Measurements from ENCODE around the gene CCM2. TPM values are rescaled to one million over a fixed set of nuclear protein-coding genes. Genes with fewer than 3 reads are reported as not detected.

CCM2 gene
- total and polyA plus RNA-seq, 7 donors, result 28.1 to 54.2 (median 34.1) TPM

GRCh38 chr7:44971902-44972441 is 28.0 kb upstream of the CCM2 start:
- Histone ChIP-seq H3K4me3 (no peak overlapping the region), H3K4me1 (no peaks in the 10 kb centered on the region), H3K27ac (no peak overlapping the region), H3K9me3 (no peaks in the 10 kb centered on the region), H3K36me3 (no peaks in the 10 kb centered on the region), H3K27me3 (no peaks in the 10 kb centered on the region)
- WGBS, 2 donors, result 80 to 89% methylated on average over 5 of the region's 5 CpGs
- DNase-seq, result peak; percentile 20
- intact Hi-C loops (cut with DNase I), result no loop called here
- TF ChIP-seq POLR2A (IDR thresholded peaks at IDR 0.05), result no peak
- TF ChIP-seq POLR2AphosphoS5 (IDR thresholded peaks at IDR 0.05), result no peak
- TF ChIP-seq EP300 (IDR thresholded peaks at IDR 0.05), result no peak
- TF ChIP-seq CTCF (IDR thresholded peaks at IDR 0.05), result no peak

DNA sequence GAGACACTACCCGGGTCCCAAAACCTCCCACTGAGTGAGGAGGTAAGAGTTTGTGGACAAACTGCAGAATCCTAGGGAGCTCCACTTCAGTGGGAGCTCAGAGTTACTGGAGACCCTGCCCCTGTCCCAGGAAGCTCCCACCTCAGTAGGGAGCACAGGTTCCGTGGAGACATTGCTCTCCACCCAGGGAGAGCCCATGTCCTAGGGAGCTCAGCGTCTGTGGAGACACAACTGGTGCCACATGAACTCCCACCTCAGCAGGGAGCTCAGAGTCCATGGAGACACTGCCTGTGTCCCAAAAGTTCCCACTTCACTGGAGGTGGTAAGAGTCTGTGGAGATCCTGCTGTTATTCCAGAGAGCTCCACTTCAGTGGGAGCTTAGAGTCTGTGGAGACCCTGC is 27.4 kb upstream of the CCM2 start:
- TF ChIP-seq POLR2A (IDR thresholded peaks at IDR 0.05) (no peak), CTCF (IDR thresholded peaks at IDR 0.05) (no peak), POLR2AphosphoS5 (IDR thresholded peaks at IDR 0.05) (no peak), EP300 (IDR thresholded peaks at IDR 0.05) (no peak)
- 90 to 91% methylated on average over 3 of the region's 3 CpGs for WGBS, 2 donors
- no peak overlapping the region for H3K27ac ChIP-seq
- intact Hi-C loops (cut with DNase I), result no loop called here
- no peaks in the 10 kb centered on the region for H3K9me3 ChIP-seq
- H3K27me3 ChIP-seq, result no peaks in the 10 kb centered on the region
- no peak overlapping the region for H3K4me3 ChIP-seq
- no peaks in the 10 kb centered on the region for H3K36me3 ChIP-seq
- H3K4me1 ChIP-seq, result no peaks in the 10 kb centered on the region
- DNase-seq, result no peak

DNA sequence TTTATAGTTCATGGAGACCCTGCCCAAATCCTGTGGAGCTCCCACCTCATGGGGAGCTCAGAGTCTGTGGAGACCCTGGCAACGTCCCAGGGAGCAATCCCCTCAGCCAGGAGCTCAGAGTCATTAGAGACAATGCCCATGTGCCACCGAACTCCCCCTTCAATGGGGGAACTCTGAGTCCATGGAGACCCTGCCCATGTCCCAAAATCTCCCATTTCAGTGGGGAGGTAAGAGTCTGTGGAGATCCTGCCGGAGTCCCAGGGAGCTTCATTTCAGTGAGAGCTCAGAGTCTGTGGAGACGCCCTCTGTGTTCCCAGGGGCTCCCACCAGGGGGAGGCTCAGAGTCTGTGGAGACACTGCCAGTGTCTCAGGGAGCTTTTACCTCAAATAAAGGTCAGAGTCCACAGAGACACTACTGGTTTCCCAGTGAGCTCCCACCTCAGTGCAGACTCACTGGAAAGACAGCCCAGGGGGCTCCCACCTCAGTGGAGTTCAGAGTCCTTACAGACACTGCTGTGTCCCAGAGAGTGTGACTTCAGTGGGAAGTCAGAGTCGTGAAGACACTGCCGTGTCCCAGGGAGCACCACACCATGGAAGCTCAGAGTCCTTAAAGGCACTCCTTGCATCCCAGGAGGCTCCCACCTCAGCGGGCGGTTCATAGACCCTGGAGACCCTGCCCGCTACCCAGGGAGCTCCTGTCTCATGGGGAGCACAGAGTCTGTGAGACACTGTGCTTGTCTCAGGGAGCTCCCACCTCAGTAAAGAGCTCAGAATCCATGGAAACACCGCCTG is 26.2 kb upstream of the CCM2 start:
- intact Hi-C loops (cut with DNase I), result no loop called here
- H3K4me3 ChIP-seq, result no peak overlapping the region
- H3K27ac ChIP-seq, result no peak overlapping the region
- no peaks in the 10 kb centered on the region for H3K27me3 ChIP-seq
- H3K4me1 ChIP-seq, result no peaks in the 10 kb centered on the region
- no peak for DNase-seq
- no peaks in the 10 kb centered on the region for H3K9me3 ChIP-seq
- WGBS, 2 donors, result 78 to 83% methylated on average over 10 of the region's 10 CpGs
- no peak for TF ChIP-seq POLR2A (IDR thresholded peaks at IDR 0.05)
- TF ChIP-seq CTCF (IDR thresholded peaks at IDR 0.05), result peak in 3 of 4 experiments; percentile 13 to 34 (median 31)
- peaks cover 0 to 7% (median 0%) of the 10 kb centered on the region in 4 donors for H3K36me3 ChIP-seq

- 88 to 89% methylated on average over 7 of the region's 7 CpGs for WGBS, 2 donors
- Histone ChIP-seq H3K4me3 (no peak overlapping the region), H3K4me1 (peaks cover 0 to 5% (median 1%) of the 10 kb centered on the region in 4 donors), H3K27me3 (no peaks in the 10 kb centered on the region), H3K27ac (no peak overlapping the region), H3K9me3 (no peaks in the 10 kb centered on the region), H3K36me3 (peaks cover 0 to 7% (median 0%) of the 10 kb centered on the region in 4 donors)
- intact Hi-C loops (cut with DNase I), result no loop called here
- no peak for DNase-seq
- no peak for TF ChIP-seq CTCF (IDR thresholded peaks at IDR 0.05)
- no peak for TF ChIP-seq POLR2AphosphoS5 (IDR thresholded peaks at IDR 0.05)
- no peak for TF ChIP-seq POLR2A (IDR thresholded peaks at IDR 0.05)
- TF ChIP-seq EP300 (IDR thresholded peaks at IDR 0.05), result no peak
Measured at GRCh38 chr7:44974549-44974948, 25.5 kb upstream of the CCM2 start.
